Naive thymus-derived CD4-positive, alpha-beta T cell (primary cell): Measurements from ENCODE around the gene STK36. TPM values are rescaled to one million over a fixed set of nuclear protein-coding genes. Genes with fewer than 3 reads are reported as not detected.

Experiments used
- ATAC-seq: fragments of 150-1000 bp; cut with Tn5 transposase; 2 replicates; pipeline ENCODE4 v1.10.0; 2021; ENCODE audit warnings: mild to moderate bottlenecking, moderate library complexity
- CTCF ChIA-PET: fragments of 350-600 bp; sonication (Branson Sonifier 250); formaldehyde crosslinking; loops from one replicate; lab custom pipeline; 2021; ENCODE audit warnings: antibody characterized with exemption; lab: Charles Lee
- POLR2A ChIA-PET: fragments of 350-600 bp; sonication (Branson Sonifier 250); formaldehyde crosslinking; loops from one replicate; lab custom pipeline; 2021; ENCODE audit warnings: antibody characterized with exemption, inconsistent platforms; lab: Charles Lee
- DNase-seq, 9 donors: peaks; one replicate each; pipeline versions ENCODE4 v3.0.0 to v3.0.0-alpha.2; 2020 to 2022; ENCODE audit warnings: mixed read lengths in 1 of 9
- H3K27ac ChIP-seq: one replicate; pipeline ENCODE4 v1.7.0; 2013; ENCODE audit warnings: mild to moderate bottlenecking, low read depth, low read length, moderate library complexity
- H3K27me3 ChIP-seq, 2 donors: one replicate each; pipeline ENCODE4 v1.7.0; 2013; ENCODE audit warnings: low read length in 2 of 2, mild to moderate bottlenecking in 2 of 2, moderate library complexity in 2 of 2; ENCODE audit not compliant: control insufficient read depth in 2 of 2, insufficient read depth in 2 of 2
- H3K36me3 ChIP-seq, 3 experiments: 1 replicate in 2 of 3; 2 replicates in 1 of 3; pipeline ENCODE4 v1.7.0; 2013; ENCODE audit warnings: low read length in 3 of 3, mild to moderate bottlenecking in 3 of 3, moderate library complexity in 1 of 3; ENCODE audit not compliant: insufficient read depth in 3 of 3, control insufficient read depth in 2 of 3
- H3K4me1 ChIP-seq, 2 donors: one replicate each; pipeline ENCODE4 v1.7.0; 2013; ENCODE audit warnings: low read length in 2 of 2, mild to moderate bottlenecking in 2 of 2, moderate library complexity in 1 of 2; ENCODE audit not compliant: control insufficient read depth in 2 of 2, insufficient read depth in 2 of 2
- H3K4me3 ChIP-seq: 2 replicates; pipeline ENCODE4 v1.7.0; 2013; ENCODE audit warnings: mild to moderate bottlenecking, low read length
- H3K9me3 ChIP-seq, 3 experiments: 1 replicate in 2 of 3; 2 replicates in 1 of 3; pipeline ENCODE4 v1.7.0; 2013; ENCODE audit warnings: low read length in 3 of 3; ENCODE audit not compliant: control insufficient read depth in 2 of 3
- H3K27ac Mint-ChIP-seq, 9 donors: one replicate each; pipeline ENCODE4 v1.8.0; 2020 to 2022; ENCODE audit warnings: mixed read lengths in 9 of 9, mild to moderate bottlenecking in 8 of 9, moderate library complexity in 5 of 9, inconsistent platforms in 2 of 9
- H3K27me3 Mint-ChIP-seq, 5 donors: one replicate each; pipeline ENCODE4 v1.8.0; 2021 to 2022; ENCODE audit warnings: mixed read lengths in 5 of 5, mild to moderate bottlenecking in 1 of 5
- H3K36me3 Mint-ChIP-seq, 5 donors: one replicate each; pipeline ENCODE4 v1.8.0; 2020 to 2022; ENCODE audit warnings: mixed read lengths in 5 of 5, mild to moderate bottlenecking in 3 of 5, inconsistent platforms in 1 of 5
- H3K4me1 Mint-ChIP-seq, 7 donors: one replicate each; pipeline ENCODE4 v1.8.0; 2020 to 2022; ENCODE audit warnings: mixed read lengths in 7 of 7, mild to moderate bottlenecking in 3 of 7, inconsistent platforms in 1 of 7
- H3K4me3 Mint-ChIP-seq, 10 donors: one replicate each; pipeline ENCODE4 v1.8.0; 2020 to 2022; ENCODE audit warnings: mild to moderate bottlenecking in 10 of 10, mixed read lengths in 10 of 10, moderate library complexity in 6 of 10, inconsistent platforms in 2 of 10
- H3K9me3 Mint-ChIP-seq, 11 donors: one replicate each; pipeline ENCODE4 v1.8.0; 2020 to 2022; ENCODE audit warnings: mixed read lengths in 11 of 11, mild to moderate bottlenecking in 4 of 11, inconsistent platforms in 1 of 11, moderate library complexity in 1 of 11
- intact Hi-C, 2 donors: fragments of 100-400 bp; cut with micrococcal nuclease; formaldehyde crosslinking; loops; one replicate each; pipeline ENCODE4 v1.15.1; 2023
- polyA plus RNA-seq, 2 donors: library from polyadenylated mRNA; unstranded; fragments of 300-500 nt; fragmentation: Illumina TruSeq; gene quantifications; one replicate each; pipeline ENCODE4 v1.2.3, GENCODE V29; 2021
- total RNA-seq, 6 experiments: library from RNA in 5 of 6; stranded (reverse) in 5 of 6; gene quantifications; 1 replicate in 5 of 6; 2 replicates in 1 of 6; pipeline ENCODE4 v1.2.3 and lab custom pipeline; 2021 to 2026

The STK36 gene, protein sequence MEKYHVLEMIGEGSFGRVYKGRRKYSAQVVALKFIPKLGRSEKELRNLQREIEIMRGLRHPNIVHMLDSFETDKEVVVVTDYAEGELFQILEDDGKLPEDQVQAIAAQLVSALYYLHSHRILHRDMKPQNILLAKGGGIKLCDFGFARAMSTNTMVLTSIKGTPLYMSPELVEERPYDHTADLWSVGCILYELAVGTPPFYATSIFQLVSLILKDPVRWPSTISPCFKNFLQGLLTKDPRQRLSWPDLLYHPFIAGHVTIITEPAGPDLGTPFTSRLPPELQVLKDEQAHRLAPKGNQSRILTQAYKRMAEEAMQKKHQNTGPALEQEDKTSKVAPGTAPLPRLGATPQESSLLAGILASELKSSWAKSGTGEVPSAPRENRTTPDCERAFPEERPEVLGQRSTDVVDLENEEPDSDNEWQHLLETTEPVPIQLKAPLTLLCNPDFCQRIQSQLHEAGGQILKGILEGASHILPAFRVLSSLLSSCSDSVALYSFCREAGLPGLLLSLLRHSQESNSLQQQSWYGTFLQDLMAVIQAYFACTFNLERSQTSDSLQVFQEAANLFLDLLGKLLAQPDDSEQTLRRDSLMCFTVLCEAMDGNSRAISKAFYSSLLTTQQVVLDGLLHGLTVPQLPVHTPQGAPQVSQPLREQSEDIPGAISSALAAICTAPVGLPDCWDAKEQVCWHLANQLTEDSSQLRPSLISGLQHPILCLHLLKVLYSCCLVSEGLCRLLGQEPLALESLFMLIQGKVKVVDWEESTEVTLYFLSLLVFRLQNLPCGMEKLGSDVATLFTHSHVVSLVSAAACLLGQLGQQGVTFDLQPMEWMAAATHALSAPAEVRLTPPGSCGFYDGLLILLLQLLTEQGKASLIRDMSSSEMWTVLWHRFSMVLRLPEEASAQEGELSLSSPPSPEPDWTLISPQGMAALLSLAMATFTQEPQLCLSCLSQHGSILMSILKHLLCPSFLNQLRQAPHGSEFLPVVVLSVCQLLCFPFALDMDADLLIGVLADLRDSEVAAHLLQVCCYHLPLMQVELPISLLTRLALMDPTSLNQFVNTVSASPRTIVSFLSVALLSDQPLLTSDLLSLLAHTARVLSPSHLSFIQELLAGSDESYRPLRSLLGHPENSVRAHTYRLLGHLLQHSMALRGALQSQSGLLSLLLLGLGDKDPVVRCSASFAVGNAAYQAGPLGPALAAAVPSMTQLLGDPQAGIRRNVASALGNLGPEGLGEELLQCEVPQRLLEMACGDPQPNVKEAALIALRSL (N-terminal part only)
- total RNA-seq = 10 to 100 TPM; 18.9 to 28.1 (median 19.7) TPM
- 1 to 10 TPM; 2.6 to 3.6 TPM for polyA plus RNA-seq
- 16.4 reads per million, percentile 46 among the genes with 10 or more reads in this experiment for total RNA-seq (lab: John Stamatoyannopoulos, UW)

DNA sequence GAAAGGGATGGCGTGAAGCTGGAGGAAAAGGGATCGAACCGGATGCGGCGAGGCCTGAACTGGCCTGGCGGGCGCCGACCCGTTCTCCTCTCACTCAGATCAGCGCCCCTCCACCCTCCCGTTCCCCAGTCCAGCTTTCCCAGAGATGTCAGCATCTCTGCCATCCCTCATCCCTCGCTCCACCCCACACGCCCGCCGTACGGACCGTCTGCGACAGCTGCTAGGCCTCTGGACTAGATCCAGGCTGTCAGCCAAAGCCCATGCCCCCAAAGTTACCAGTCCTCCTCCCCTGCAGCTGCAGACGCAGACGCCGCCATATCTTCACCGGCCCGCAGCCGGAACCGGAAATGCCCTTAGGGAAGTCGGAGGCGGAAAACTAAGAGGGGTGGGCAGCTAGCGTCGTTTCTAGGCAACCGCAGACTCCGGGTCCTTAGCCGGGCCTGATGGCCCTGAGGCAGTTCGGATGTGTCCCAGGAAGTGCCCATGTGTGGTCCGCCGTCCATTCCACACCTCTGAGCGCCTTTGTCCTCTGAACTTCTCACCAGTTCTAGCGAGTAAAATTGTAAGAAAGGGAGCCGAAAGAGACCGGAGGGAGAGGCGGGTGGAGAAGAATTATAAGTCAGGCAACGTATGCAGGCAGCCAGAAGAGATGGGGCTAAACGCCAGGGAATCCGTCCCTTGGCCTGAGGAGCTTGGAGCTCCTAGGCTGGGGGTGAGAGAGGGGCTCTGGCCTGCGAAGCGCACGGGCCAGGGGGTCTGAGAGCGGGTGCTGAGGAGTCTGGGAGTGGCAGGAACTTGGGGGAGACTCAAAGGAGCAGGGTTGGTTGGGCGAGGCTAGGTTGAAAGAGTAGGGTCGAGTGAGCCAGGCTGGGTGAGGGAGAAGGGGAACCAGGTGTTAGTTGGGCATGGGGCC is at the start of gene STK36, which contains the start of gene RNF25:
STK36 (plus strand) TSS at position 433 of the 913 bp plus-strand sequence. CDS start 744 bp downstream, outside the sequence.
RNF25 (minus strand) TSS at position 349 of the 913 bp plus-strand sequence; CDS start at position 317, 32 bp downstream.
- Histone ChIP-seq H3K9me3 (no peaks in the 10 kb centered on the region), H3K4me3 (peak within 1 kb of the TSS; percentile 81), H3K4me1 (peaks cover 9 to 15% of the 10 kb centered on the region in 2 donors), H3K36me3 (peaks cover 0 to 22% (median 0%) of the 10 kb centered on the region in 3 experiments), H3K27me3 (no peaks in the 10 kb centered on the region), H3K27ac (peak within 1 kb of the TSS; percentile 84)
- Mint-ChIP-seq H3K27me3 (no peaks in the 10 kb centered on the region), H3K4me1 (peaks cover 14 to 29% (median 24%) of the 10 kb centered on the region in 7 donors), H3K36me3 (peaks cover 0 to 7% (median 7%) of the 10 kb centered on the region in 5 donors), H3K9me3 (no peaks in the 10 kb centered on the region), H3K27ac (peak within 1 kb of the TSS; percentile 90 to 98 (median 96)), H3K4me3 (peak within 1 kb of the TSS; percentile 88 to 100 (median 98))
- POLR2A ChIA-PET = interaction anchor here (0.9 to 5.7 kb wide), 6 partner anchors 9 to 717 kb away, joined by 3 to 69 read pairs (median 4); partner anchors contain the start of genes BCS1L, TTLL4 and ZNF142
- CTCF ChIA-PET = interaction anchor here (1.0 to 1.9 kb wide), 5 partner anchors 9 to 399 kb away, joined by 3 to 11 read pairs (median 5); partner anchors contain the start of genes BCS1L and ZNF142
- intact Hi-C loops = loop anchor here (1.0 to 5.0 kb wide), 14 partner anchors 13 to 925 kb away; partner anchors contain the start of genes BCS1L (in 2 of the 2), DNAJB2 (in 2 of the 2), DNPEP (in 2 of the 2) and TTLL4 (in 2 of the 2)
- ATAC-seq = peak; percentile 96
- DNase-seq = peak; percentile 60 to 86 (median 79)

GRCh38 chr2:218622606-218623365 is 49.1 kb upstream of the STK36 start:
- Histone ChIP-seq H3K9me3 (no peaks in the 10 kb centered on the region), H3K4me1 (no peaks in the 10 kb centered on the region), H3K36me3 (no peaks in the 10 kb centered on the region), H3K4me3 (no peak overlapping the region), H3K27me3 (no peaks in the 10 kb centered on the region), H3K27ac (no peak overlapping the region)
- POLR2A ChIA-PET = no interaction called here
- H3K27ac Mint-ChIP-seq = no peak overlapping the region
- H3K36me3 Mint-ChIP-seq = peaks cover 0 to 6% (median 0%) of the 10 kb centered on the region in 5 donors
- intact Hi-C loops = no loop called here
- CTCF ChIA-PET = no interaction called here
- ATAC-seq = no peak
- H3K4me1 Mint-ChIP-seq = peaks cover 0 to 6% (median 4%) of the 10 kb centered on the region in 7 donors
- no peak overlapping the region for H3K4me3 Mint-ChIP-seq
- no peaks in the 10 kb centered on the region for H3K27me3 Mint-ChIP-seq
- H3K9me3 Mint-ChIP-seq = no peaks in the 10 kb centered on the region
- no peak for DNase-seq

DNA sequence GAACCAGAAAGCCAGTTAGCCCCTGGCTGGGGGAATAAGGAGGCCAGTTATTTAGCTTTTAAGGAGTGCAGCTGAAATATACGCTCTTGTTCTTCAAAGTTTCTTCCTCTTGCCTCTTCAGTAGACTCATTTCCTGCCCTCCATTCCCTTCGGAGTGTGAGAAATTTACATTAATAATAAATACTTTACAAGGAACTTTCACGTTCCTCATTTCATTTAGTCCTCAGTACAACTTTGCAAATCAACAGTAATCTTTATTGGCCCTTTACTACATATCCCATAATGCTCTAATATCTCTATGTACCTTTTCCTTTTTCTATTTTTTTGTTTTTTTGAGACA is 48.5 kb upstream of the STK36 start:
- Histone ChIP-seq H3K27me3 (no peaks in the 10 kb centered on the region), H3K9me3 (no peaks in the 10 kb centered on the region), H3K27ac (no peak overlapping the region), H3K4me1 (no peaks in the 10 kb centered on the region), H3K4me3 (no peak overlapping the region), H3K36me3 (no peaks in the 10 kb centered on the region)
- POLR2A ChIA-PET = no interaction called here
- CTCF ChIA-PET = no interaction called here
- no peaks in the 10 kb centered on the region for H3K9me3 Mint-ChIP-seq
- intact Hi-C loops = no loop called here
- H3K4me1 Mint-ChIP-seq = peaks cover 0 to 6% (median 4%) of the 10 kb centered on the region in 7 donors
- peak overlapping the region in 1 of 9 donors; percentile 46 for H3K27ac Mint-ChIP-seq
- peaks cover 0 to 6% (median 0%) of the 10 kb centered on the region in 5 donors for H3K36me3 Mint-ChIP-seq
- ATAC-seq (no peak), DNase-seq (no peak)
- H3K27me3 Mint-ChIP-seq = no peaks in the 10 kb centered on the region
- no peak overlapping the region for H3K4me3 Mint-ChIP-seq

- H3K36me3 ChIP-seq = no peaks in the 10 kb centered on the region
- intact Hi-C loops = no loop called here
- CTCF ChIA-PET = interaction anchor here (0.6 kb wide), 1 partner anchor 327 kb away, joined by 4 read pairs; no protein-coding TSS in a partner anchor
- Mint-ChIP-seq H3K36me3 (peaks cover 0 to 3% (median 0%) of the 10 kb centered on the region in 5 donors), H3K27me3 (no peaks in the 10 kb centered on the region), H3K27ac (no peak overlapping the region), H3K4me1 (peaks cover 0 to 6% (median 4%) of the 10 kb centered on the region in 7 donors), H3K9me3 (no peaks in the 10 kb centered on the region), H3K4me3 (no peak overlapping the region)
- no peak overlapping the region for H3K27ac ChIP-seq
- ATAC-seq = no peak
- H3K4me3 ChIP-seq = no peak overlapping the region
- no peaks in the 10 kb centered on the region for H3K27me3 ChIP-seq
- no peak for DNase-seq
- POLR2A ChIA-PET = no interaction called here
- H3K4me1 ChIP-seq = no peaks in the 10 kb centered on the region
- H3K9me3 ChIP-seq = no peaks in the 10 kb centered on the region
Observed at GRCh38 chr2:218626369-218626768, 45.5 kb upstream of the STK36 start.

DNA sequence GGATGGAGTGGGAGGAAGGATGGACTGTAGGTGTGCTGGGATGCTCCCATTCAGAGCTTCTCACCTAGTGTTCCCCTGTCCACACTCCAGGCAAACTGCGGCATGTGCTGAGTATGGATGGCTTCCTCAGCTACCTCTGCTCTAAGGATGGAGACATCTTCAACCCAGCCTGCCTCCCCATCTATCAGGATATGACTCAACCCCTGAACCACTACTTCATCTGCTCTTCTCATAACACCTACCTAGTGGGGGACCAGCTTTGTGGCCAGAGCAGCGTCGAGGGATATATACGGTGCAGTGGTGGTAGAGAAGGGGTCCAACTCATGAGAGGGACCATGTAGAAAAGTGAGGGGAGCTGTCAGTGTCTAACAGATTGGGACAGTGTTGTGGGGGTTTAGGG is 43.9 kb upstream of the STK36 start:
- H3K4me1 Mint-ChIP-seq = peaks cover 0 to 6% (median 4%) of the 10 kb centered on the region in 7 donors
- CTCF ChIA-PET = no interaction called here
- intact Hi-C loops = no loop called here
- ATAC-seq (no peak), DNase-seq (no peak)
- H3K9me3 Mint-ChIP-seq = no peaks in the 10 kb centered on the region
- Histone ChIP-seq H3K9me3 (no peaks in the 10 kb centered on the region), H3K36me3 (no peaks in the 10 kb centered on the region), H3K27me3 (no peaks in the 10 kb centered on the region), H3K4me1 (no peaks in the 10 kb centered on the region), H3K27ac (no peak overlapping the region), H3K4me3 (no peak overlapping the region)
- H3K4me3 Mint-ChIP-seq = no peak overlapping the region
- no peak overlapping the region for H3K27ac Mint-ChIP-seq
- peaks cover 0 to 3% (median 0%) of the 10 kb centered on the region in 5 donors for H3K36me3 Mint-ChIP-seq
- no peaks in the 10 kb centered on the region for H3K27me3 Mint-ChIP-seq
- POLR2A ChIA-PET = interaction anchor here (0.5 kb wide), 1 partner anchor 59 kb away, joined by 3 read pairs; no protein-coding TSS in a partner anchor
